HUES64 (cell line): ENCODE measurements around the gene POU6F2.

ENCODE experiments used
- H3K27ac ChIP-seq: 2 replicates; pipeline ENCODE4 v1.7.0; 2013; ENCODE audit warnings: low read depth, low read length, inconsistent platforms
- H3K27me3 ChIP-seq: 2 replicates; pipeline ENCODE4 v1.6.1; 2013; ENCODE audit warnings: mild to moderate bottlenecking, low read length; ENCODE audit not compliant: insufficient read depth
- H3K36me3 ChIP-seq: 2 replicates; pipeline ENCODE4 v1.6.1; 2013; ENCODE audit warnings: mild to moderate bottlenecking, low read length; ENCODE audit not compliant: insufficient read depth
- H3K4me1 ChIP-seq: 2 replicates; pipeline ENCODE4 v1.6.1; 2013; ENCODE audit warnings: mild to moderate bottlenecking, low read length, moderate library complexity; ENCODE audit not compliant: insufficient read depth
- H3K4me3 ChIP-seq: 2 replicates; pipeline ENCODE4 v1.5.1; 2013; ENCODE audit warnings: mild to moderate bottlenecking, low read length, moderate library complexity
- H3K9ac ChIP-seq: 2 replicates; pipeline ENCODE4 v1.6.1; 2013; ENCODE audit warnings: mild to moderate bottlenecking, low read depth, low read length
- H3K9me3 ChIP-seq: 2 replicates; pipeline ENCODE4 v1.6.1; 2013; ENCODE audit warnings: low read depth, low read length; ENCODE audit not compliant: insufficient read depth
- WGBS: fragments of 150-250, 120-280 bp; methylation state at CpG from one replicate; pipeline ENCODE4 v1.1.7; 2013; ENCODE audit warnings: missing lambda C conversion rate; 5-methylcytosine and 5-hydroxymethylcytosine counted together

POU6F2 gene

GRCh38 chr7:39415091-39415787 lies 437.5 kb downstream of the POU6F2 start:
- H3K36me3 ChIP-seq: no peaks in the 10 kb centered on the region

GRCh38 chr7:39416866-39417265 lies 439.2 kb downstream of the POU6F2 start:
- no peak overlapping the region for H3K4me3 ChIP-seq
- no peaks in the 10 kb centered on the region for H3K4me1 ChIP-seq
- no peak overlapping the region for H3K9ac ChIP-seq
- H3K27ac ChIP-seq: no peak overlapping the region
- 100% methylated on average over 3 of the region's 3 CpGs for whole genome bisulfite sequencing
- no peaks in the 10 kb centered on the region for H3K9me3 ChIP-seq
- no peaks in the 10 kb centered on the region for H3K36me3 ChIP-seq
- H3K27me3 ChIP-seq: no peaks in the 10 kb centered on the region

More at GRCh38 chr7:39415091-39415787, 437.5 kb downstream of the POU6F2 start:
- Histone ChIP-seq H3K27ac (no peak overlapping the region), H3K4me3 (no peak overlapping the region), H3K4me1 (no peaks in the 10 kb centered on the region), H3K9me3 (no peaks in the 10 kb centered on the region), H3K9ac (no peak overlapping the region), H3K27me3 (no peaks in the 10 kb centered on the region)
- 91% methylated on average over 13 of the region's 13 CpGs for WGBS

- Histone ChIP-seq H3K4me3 (no peak overlapping the region), H3K9ac (no peak overlapping the region), H3K4me1 (peaks cover under 1% of the 10 kb centered on the region; the same call in 1 of the 2 replicates), H3K9me3 (no peaks in the 10 kb centered on the region), H3K27ac (no peak overlapping the region), H3K27me3 (no peaks in the 10 kb centered on the region), H3K36me3 (no peaks in the 10 kb centered on the region)
- WGBS: 92% methylated on average over 1 of the region's 1 CpG
Observed at GRCh38 chr7:39417642-39418041, 439.9 kb downstream of the POU6F2 start.

GRCh38 chr7:39421251-39421650 lies 443.5 kb downstream of the POU6F2 start:
- Histone ChIP-seq H3K9me3 (no peaks in the 10 kb centered on the region), H3K36me3 (no peaks in the 10 kb centered on the region), H3K4me1 (peaks cover 11% of the 10 kb centered on the region), H3K9ac (no peak overlapping the region), H3K27me3 (no peaks in the 10 kb centered on the region), H3K4me3 (no peak overlapping the region), H3K27ac (no peak overlapping the region)
- WGBS: no CpG with 5 or more reads among the region's 2 CpGs

- WGBS: 92% methylated on average over 2 of the region's 2 CpGs
- H3K36me3 ChIP-seq: no peaks in the 10 kb centered on the region
- H3K4me3 ChIP-seq: no peak overlapping the region
- H3K27me3 ChIP-seq: no peaks in the 10 kb centered on the region
- H3K9me3 ChIP-seq: no peaks in the 10 kb centered on the region
- no peak overlapping the region for H3K9ac ChIP-seq
- peaks cover 11% of the 10 kb centered on the region for H3K4me1 ChIP-seq
- no peak overlapping the region for H3K27ac ChIP-seq
Observed at GRCh38 chr7:39421661-39422060, 444.0 kb downstream of the POU6F2 start.

- H3K36me3 ChIP-seq: no peaks in the 10 kb centered on the region
- H3K9me3 ChIP-seq: no peaks in the 10 kb centered on the region
- peaks cover 6% of the 10 kb centered on the region; the same call in 1 of the 2 replicates for H3K4me1 ChIP-seq
- H3K9ac ChIP-seq: no peak overlapping the region
- H3K27ac ChIP-seq: no peak overlapping the region
- no peak overlapping the region for H3K4me3 ChIP-seq
- H3K27me3 ChIP-seq: no peaks in the 10 kb centered on the region
- WGBS: 80% methylated on average over 1 of the region's 1 CpG
Observed at GRCh38 chr7:39428221-39428620, 450.5 kb downstream of the POU6F2 start.

- Histone ChIP-seq H3K9me3 (no peaks in the 10 kb centered on the region), H3K4me3 (no peak overlapping the region), H3K36me3 (no peaks in the 10 kb centered on the region), H3K27me3 (no peaks in the 10 kb centered on the region), H3K9ac (no peak overlapping the region), H3K27ac (no peak overlapping the region), H3K4me1 (peaks cover 8% of the 10 kb centered on the region)
- WGBS: 93% methylated on average over 2 of the region's 2 CpGs
Observed at GRCh38 chr7:39429421-39429820, 451.7 kb downstream of the POU6F2 start.

- Histone ChIP-seq H3K36me3 (no peaks in the 10 kb centered on the region), H3K4me1 (peaks cover 8% of the 10 kb centered on the region), H3K27me3 (no peaks in the 10 kb centered on the region), H3K9me3 (no peaks in the 10 kb centered on the region), H3K4me3 (no peak overlapping the region), H3K9ac (no peak overlapping the region), H3K27ac (no peak overlapping the region)
- WGBS: 92% methylated on average over 6 of the region's 6 CpGs
Observed at GRCh38 chr7:39430441-39430840, 452.7 kb downstream of the POU6F2 start.

- WGBS: 96% methylated on average over 8 of the region's 8 CpGs
- peaks cover 8% of the 10 kb centered on the region for H3K4me1 ChIP-seq
- H3K27ac ChIP-seq: no peak overlapping the region
- no peak overlapping the region for H3K4me3 ChIP-seq
- no peaks in the 10 kb centered on the region for H3K27me3 ChIP-seq
- H3K36me3 ChIP-seq: no peaks in the 10 kb centered on the region
- no peak overlapping the region for H3K9ac ChIP-seq
- H3K9me3 ChIP-seq: no peaks in the 10 kb centered on the region
Observed at GRCh38 chr7:39430909-39431641, 453.4 kb downstream of the POU6F2 start.

GRCh38 chr7:39432368-39432767 lies 454.7 kb downstream of the POU6F2 start:
- H3K27ac ChIP-seq: no peak overlapping the region
- H3K9me3 ChIP-seq: no peaks in the 10 kb centered on the region
- peaks cover 8% of the 10 kb centered on the region for H3K4me1 ChIP-seq
- H3K4me3 ChIP-seq: no peak overlapping the region
- 88% methylated on average over 3 of the region's 3 CpGs for WGBS
- H3K27me3 ChIP-seq: no peaks in the 10 kb centered on the region
- H3K9ac ChIP-seq: no peak overlapping the region
- H3K36me3 ChIP-seq: no peaks in the 10 kb centered on the region

- Histone ChIP-seq H3K4me3 (no peak overlapping the region), H3K9me3 (no peaks in the 10 kb centered on the region), H3K27me3 (no peaks in the 10 kb centered on the region), H3K9ac (no peak overlapping the region), H3K4me1 (peaks cover 8% of the 10 kb centered on the region), H3K36me3 (no peaks in the 10 kb centered on the region), H3K27ac (no peak overlapping the region)
- WGBS: 91% methylated on average over 12 of the region's 13 CpGs
Observed at GRCh38 chr7:39432807-39433416, 455.2 kb downstream of the POU6F2 start.
